Neuronal stem cell (in vitro differentiated cells): ENCODE data around the gene RTP1. TPM values are rescaled to one million over a fixed set of nuclear protein-coding genes. Genes with fewer than 3 reads are reported as not detected.

ENCODE experiments used
- DNase-seq: peaks from one replicate; pipeline ENCODE4 v3.0.0-alpha.2; 2013; ENCODE audit warnings: low spot score
- H2AFZ ChIP-seq: one replicate; pipeline ENCODE4 v1.6.1; 2013; ENCODE audit warnings: mild to moderate bottlenecking, low read length, inconsistent platforms
- H2AK5ac ChIP-seq: 2 replicates; pipeline ENCODE4 v1.6.1; 2013; ENCODE audit warnings: low read depth, mild to moderate bottlenecking, inconsistent platforms, low read length, moderate library complexity, mixed read lengths
- H2BK120ac ChIP-seq: 2 replicates; pipeline ENCODE4 v1.6.1; 2013; ENCODE audit warnings: low read depth, mild to moderate bottlenecking, inconsistent platforms, low read length, moderate library complexity, mixed read lengths
- H2BK12ac ChIP-seq: one replicate; pipeline ENCODE4 v1.6.1; 2013; ENCODE audit warnings: low read length, inconsistent platforms
- H2BK15ac ChIP-seq: 2 replicates; pipeline ENCODE4 v1.6.1; 2013; ENCODE audit warnings: mild to moderate bottlenecking, low read length, inconsistent platforms, mixed read lengths
- H2BK5ac ChIP-seq: one replicate; pipeline ENCODE4 v1.6.1; 2013; ENCODE audit warnings: inconsistent platforms, mild to moderate bottlenecking, low read length, moderate library complexity
- H3K14ac ChIP-seq: one replicate; pipeline ENCODE4 v1.6.1; 2013; ENCODE audit warnings: low read length, inconsistent platforms
- H3K18ac ChIP-seq: 2 replicates; pipeline ENCODE4 v1.6.1; 2013; ENCODE audit warnings: low read length, inconsistent platforms
- H3K23ac ChIP-seq: 2 replicates; pipeline ENCODE4 v1.6.1; 2013; ENCODE audit warnings: low read depth, mild to moderate bottlenecking, mixed read lengths, low read length, inconsistent platforms; ENCODE audit not compliant: poor library complexity
- H3K27ac ChIP-seq: replicated peaks from 3 replicates; pipeline ENCODE4 v1.5.1; 2013; ENCODE audit warnings: low read length, inconsistent platforms
- H3K27me3 ChIP-seq, 3 experiments: 2 replicates each; pipeline ENCODE4 v1.6.1; 2013; ENCODE audit warnings: low read length in 3 of 3, mild to moderate bottlenecking in 2 of 3, inconsistent platforms in 1 of 3, low read depth in 1 of 3, mixed read lengths in 1 of 3, moderate library complexity in 1 of 3; ENCODE audit not compliant: control insufficient read depth in 3 of 3, insufficient read depth in 3 of 3
- H3K36me3 ChIP-seq, 2 donors: replicated peaks in 1 of 2; 2 replicates each; pipeline ENCODE4 v1.6.1; 2013; ENCODE audit warnings: low read length in 2 of 2; ENCODE audit not compliant: control insufficient read depth in 2 of 2, insufficient read depth in 2 of 2
- H3K4ac ChIP-seq: 2 replicates; pipeline ENCODE4 v1.6.1; 2013; ENCODE audit warnings: inconsistent platforms, mild to moderate bottlenecking, low read length, moderate library complexity
- H3K4me1 ChIP-seq, 2 donors: 1 replicate in 1 of 2; 2 replicates in 1 of 2; pipeline ENCODE4 v1.6.1; 2013; ENCODE audit warnings: low read length in 2 of 2, low read depth in 1 of 2; ENCODE audit not compliant: control insufficient read depth in 2 of 2, insufficient read depth in 1 of 2
- H3K4me2 ChIP-seq: one replicate; pipeline ENCODE4 v1.6.1; 2013; ENCODE audit warnings: mild to moderate bottlenecking, low read length, inconsistent platforms; ENCODE audit not compliant: insufficient read depth, poor library complexity, severe bottlenecking
- H3K4me3 ChIP-seq, 2 donors: 2 replicates each; pipeline ENCODE4 v1.5.1; 2013; ENCODE audit warnings: low read length in 2 of 2, mild to moderate bottlenecking in 2 of 2, inconsistent platforms in 1 of 2, moderate library complexity in 1 of 2
- H3K79me1 ChIP-seq: one replicate; pipeline ENCODE4 v1.6.1; 2013; ENCODE audit warnings: low read depth, mild to moderate bottlenecking, inconsistent platforms, low read length, moderate library complexity
- H3K9ac ChIP-seq: one replicate; pipeline ENCODE4 v1.6.1; 2013; ENCODE audit warnings: mild to moderate bottlenecking, low read depth, low read length, inconsistent platforms; ENCODE audit not compliant: poor library complexity
- H3K9me3 ChIP-seq, 2 donors: replicated peaks in 1 of 2; 2 replicates each; pipeline versions ENCODE3 to v1.6.1; 2013; ENCODE audit warnings: low read length in 2 of 2, mild to moderate bottlenecking in 2 of 2, inconsistent platforms in 1 of 2, low read depth in 1 of 2, mixed read lengths in 1 of 2, moderate library complexity in 1 of 2; ENCODE audit not compliant: control insufficient read depth in 2 of 2, insufficient read depth in 1 of 2
- H4K8ac ChIP-seq: one replicate; pipeline ENCODE4 v1.6.1; 2013; ENCODE audit warnings: low read depth, mild to moderate bottlenecking, inconsistent platforms, low read length, moderate library complexity
- H4K91ac ChIP-seq: one replicate; pipeline ENCODE4 v1.6.1; 2013; ENCODE audit warnings: low read length, low read depth, mild to moderate bottlenecking, inconsistent platforms; ENCODE audit not compliant: poor library complexity
- WGBS, 2 donors: extraction: QIAGEN DNeasy Blood & Tissue Kit; methylation state at CpG; one replicate each; pipeline ENCODE4 v1.1.7; 2013; ENCODE audit warnings: missing lambda C conversion rate in 2 of 2, mixed read lengths in 1 of 2; ENCODE audit not compliant: insufficient read length in 2 of 2, insufficient replicate concordance in 1 of 2; ENCODE audit errors: extremely low coverage in 2 of 2; 5-methylcytosine and 5-hydroxymethylcytosine counted together
- polyA plus RNA-seq, 2 experiments: library from polyadenylated mRNA; stranded (reverse); fragments of 200-250 nt; gene quantifications; one replicate each; pipeline ENCODE4 v1.2.3, GENCODE V29; 2013

The RTP1 gene, protein sequence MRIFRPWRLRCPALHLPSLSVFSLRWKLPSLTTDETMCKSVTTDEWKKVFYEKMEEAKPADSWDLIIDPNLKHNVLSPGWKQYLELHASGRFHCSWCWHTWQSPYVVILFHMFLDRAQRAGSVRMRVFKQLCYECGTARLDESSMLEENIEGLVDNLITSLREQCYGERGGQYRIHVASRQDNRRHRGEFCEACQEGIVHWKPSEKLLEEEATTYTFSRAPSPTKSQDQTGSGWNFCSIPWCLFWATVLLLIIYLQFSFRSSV
- 0.26 TPM for polyA plus RNA-seq (2013, experiment 1 of 2)
- polyA plus RNA-seq (2013, experiment 2 of 2), result 0.25 TPM

GRCh38 chr3:187197335-187197649 lies at the start of gene RTP1:
RTP1 (plus strand) TSS chr3:187197486; CDS start chr3:187197516, 30 bp downstream.
- Histone ChIP-seq H3K4me1 (peaks cover 0 to 8% of the 10 kb centered on the region in 2 donors), H3K18ac (no peak within 1 kb of the TSS), H3K36me3 (no peaks in the 10 kb centered on the region), H2BK15ac (no peak within 1 kb of the TSS), H3K4me3 (no peak within 1 kb of the TSS), H3K27ac (no peak within 1 kb of the TSS), H2AK5ac (no peak within 1 kb of the TSS), H4K8ac (no peak within 1 kb of the TSS), H4K91ac (no peak within 1 kb of the TSS), H3K9me3 (no peaks in the 10 kb centered on the region), H3K4me2 (no peak within 1 kb of the TSS), H3K27me3 (no peaks in the 10 kb centered on the region), H2AFZ (no peak within 1 kb of the TSS), H2BK120ac (no peak within 1 kb of the TSS), H2BK12ac (no peak within 1 kb of the TSS), H3K14ac (no peak within 1 kb of the TSS), H3K9ac (no peak within 1 kb of the TSS), H2BK5ac (no peak within 1 kb of the TSS), H3K23ac (no peak within 1 kb of the TSS), H3K79me1 (no peaks in the 10 kb centered on the region), H3K4ac (no peak within 1 kb of the TSS)
- no CpG with 5 or more reads among the region's 8 CpGs for WGBS, 2 donors
- DNase-seq, result peak; percentile 17

DNA sequence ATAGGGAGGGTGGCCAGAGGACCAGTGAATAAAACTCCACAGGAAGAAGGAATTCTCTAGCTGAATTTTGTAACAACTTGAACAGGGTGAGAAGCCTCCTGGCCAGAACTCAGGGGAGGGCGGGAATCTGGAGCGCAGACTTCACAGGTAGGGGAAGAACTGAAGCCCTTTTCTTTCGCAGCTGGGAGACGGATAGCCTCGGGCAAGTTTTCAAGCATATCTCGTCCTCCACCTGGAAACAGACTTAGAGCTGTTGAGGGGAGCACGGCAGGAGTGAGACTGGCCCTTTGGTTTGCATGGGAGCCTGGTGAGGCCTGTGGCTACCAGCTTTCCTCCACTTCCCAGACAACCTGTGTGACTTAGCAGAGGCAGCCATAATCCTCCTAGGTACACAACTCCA lies 47.1 kb upstream of the RTP1 start:
- no peaks in the 10 kb centered on the region for H3K4me1 ChIP-seq
- peaks cover 0 to 2% of the 10 kb centered on the region in 2 donors for H3K9me3 ChIP-seq
- H3K79me1 ChIP-seq, result no peaks in the 10 kb centered on the region
- H3K9ac ChIP-seq, result no peak overlapping the region
- H4K91ac ChIP-seq, result no peak overlapping the region
- H3K4me3 ChIP-seq, result no peak overlapping the region
- H3K27ac ChIP-seq, result no peak overlapping the region
- DNase-seq, result no peak
- no peak overlapping the region for H2AK5ac ChIP-seq
- no peak overlapping the region for H2BK5ac ChIP-seq
- no peak overlapping the region for H4K8ac ChIP-seq
- H3K27me3 ChIP-seq, result no peaks in the 10 kb centered on the region
- H3K4ac ChIP-seq, result no peak overlapping the region
- H2BK12ac ChIP-seq, result no peak overlapping the region
- H3K23ac ChIP-seq, result no peak overlapping the region
- H2BK120ac ChIP-seq, result no peak overlapping the region
- no peak overlapping the region for H3K4me2 ChIP-seq
- H3K36me3 ChIP-seq, result no peaks in the 10 kb centered on the region
- no peak overlapping the region for H2BK15ac ChIP-seq
- H3K18ac ChIP-seq, result no peak overlapping the region
- H3K14ac ChIP-seq, result no peak overlapping the region
- WGBS, 2 donors, result no CpG with 5 or more reads among the region's 7 CpGs
- peak overlapping the region; percentile 70 for H2AFZ ChIP-seq

DNA sequence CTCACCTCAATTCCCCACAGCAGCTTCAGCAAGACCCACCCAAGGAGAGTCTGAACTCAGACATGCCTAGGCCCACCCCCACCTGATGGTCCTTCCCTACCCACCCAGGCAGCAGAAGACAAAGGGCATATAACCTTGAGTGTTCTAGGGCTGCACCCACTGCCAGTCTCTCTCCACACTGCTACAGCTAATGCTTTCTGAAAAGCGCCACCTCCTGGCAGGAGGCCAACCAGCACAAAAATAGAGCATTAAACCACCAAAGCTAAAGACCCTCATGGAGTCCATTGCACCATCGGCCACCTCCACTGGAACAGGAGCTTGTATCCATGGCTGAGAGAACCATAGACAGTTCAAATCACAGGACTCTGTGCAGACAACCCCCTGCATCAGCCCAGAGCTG lies 46.7 kb upstream of the RTP1 start:
- no peak for DNase-seq
- H3K4ac ChIP-seq, result no peak overlapping the region
- no peaks in the 10 kb centered on the region for H3K79me1 ChIP-seq
- no peak overlapping the region for H4K91ac ChIP-seq
- no peak overlapping the region for H2BK5ac ChIP-seq
- H4K8ac ChIP-seq, result no peak overlapping the region
- H3K27me3 ChIP-seq, result no peaks in the 10 kb centered on the region
- H3K4me2 ChIP-seq, result no peak overlapping the region
- H2BK12ac ChIP-seq, result no peak overlapping the region
- no CpG with 5 or more reads among the region's 2 CpGs for WGBS, 2 donors
- H3K9ac ChIP-seq, result no peak overlapping the region
- no peak overlapping the region for H3K23ac ChIP-seq
- H2AFZ ChIP-seq, result peak overlapping the region; percentile 70
- no peak overlapping the region for H2AK5ac ChIP-seq
- no peak overlapping the region for H3K27ac ChIP-seq
- H3K36me3 ChIP-seq, result no peaks in the 10 kb centered on the region
- peaks cover 0 to 2% of the 10 kb centered on the region in 2 donors for H3K9me3 ChIP-seq
- no peak overlapping the region for H3K14ac ChIP-seq
- H2BK15ac ChIP-seq, result no peak overlapping the region
- no peak overlapping the region for H2BK120ac ChIP-seq
- no peak overlapping the region for H3K18ac ChIP-seq
- H3K4me1 ChIP-seq, result no peaks in the 10 kb centered on the region
- H3K4me3 ChIP-seq, result no peak overlapping the region

DNA sequence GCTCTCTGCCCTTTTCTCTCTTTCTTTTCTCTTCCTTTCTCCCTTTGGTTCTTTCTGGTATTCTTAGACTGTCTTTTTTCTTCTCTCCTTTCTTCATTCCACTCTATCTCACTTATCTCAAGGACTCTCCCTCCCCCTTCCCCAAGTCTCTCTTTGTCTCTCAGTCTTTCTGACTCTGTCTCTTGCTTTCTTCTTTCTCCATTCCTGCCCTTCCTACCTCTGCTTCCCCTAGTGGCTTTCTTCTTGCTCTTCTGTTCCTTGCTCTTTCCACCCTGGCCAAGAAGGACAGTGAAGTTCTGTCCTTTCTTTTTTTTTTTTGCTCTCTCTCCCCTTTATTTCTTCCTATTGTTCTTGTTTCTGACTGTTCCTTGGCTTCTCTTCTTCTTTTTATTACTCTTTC lies 35.7 kb upstream of the RTP1 start:
- no peak for DNase-seq
- H2BK12ac ChIP-seq, result no peak overlapping the region
- H4K91ac ChIP-seq, result no peak overlapping the region
- no peak overlapping the region for H3K9ac ChIP-seq
- H2BK5ac ChIP-seq, result no peak overlapping the region
- H2BK15ac ChIP-seq, result no peak overlapping the region
- H3K4me2 ChIP-seq, result no peak overlapping the region
- H2AFZ ChIP-seq, result no peak overlapping the region
- no peak overlapping the region for H3K27ac ChIP-seq
- H3K18ac ChIP-seq, result no peak overlapping the region
- no peak overlapping the region for H3K4ac ChIP-seq
- no peak overlapping the region for H3K23ac ChIP-seq
- no peaks in the 10 kb centered on the region for H3K9me3 ChIP-seq
- no peak overlapping the region for H2BK120ac ChIP-seq
- H2AK5ac ChIP-seq, result no peak overlapping the region
- H3K27me3 ChIP-seq, result peaks cover 0 to 4% (median 0%) of the 10 kb centered on the region in 3 experiments
- no peak overlapping the region for H3K14ac ChIP-seq
- H3K36me3 ChIP-seq, result no peaks in the 10 kb centered on the region
- no peak overlapping the region for H4K8ac ChIP-seq
- H3K79me1 ChIP-seq, result no peaks in the 10 kb centered on the region
- peaks cover 0 to 4% of the 10 kb centered on the region in 2 donors for H3K4me1 ChIP-seq
- H3K4me3 ChIP-seq, result no peak overlapping the region
